ENCODE results near the gene CCDC174. TPM values are rescaled to one million over a fixed set of nuclear protein-coding genes. Genes with fewer than 3 reads are reported as not detected.

Gene CCDC174
- total RNA-seq, 1 donor from 2014 or later = 32.4 TPM

GRCh38 chr3:14625443-14625842, 26.1 kb upstream of the CCDC174 start:
- peaks cover 24% of the 10 kb centered on the region for H3K27me3 Mint-ChIP-seq
- no peaks in the 10 kb centered on the region for H3K4me1 Mint-ChIP-seq
- no peak for TF ChIP-seq CTCF (IDR thresholded peaks at IDR 0.05)
- ATAC-seq (ENCODE audit: low read depth) (no peak), DNase-seq (no peak)
- H3K27ac Mint-ChIP-seq = no peak overlapping the region
- intact Hi-C loops (cut with micrococcal nuclease) = no loop called here
- CTCF ChIA-PET = interaction anchor here (1.6 kb wide), 1 partner anchor 9 kb away, joined by 6 read pairs; no protein-coding TSS in a partner anchor
- H3K9me3 Mint-ChIP-seq = peaks cover 2% of the 10 kb centered on the region
- H3K4me3 Mint-ChIP-seq = no peak overlapping the region
- POLR2A ChIA-PET = interaction anchor here (0.7 kb wide), 1 partner anchor 314 kb away, joined by 3 read pairs; no protein-coding TSS in a partner anchor
- H3K36me3 Mint-ChIP-seq (ENCODE audit: low read depth) = no peaks in the 10 kb centered on the region

GRCh38 chr3:14627815-14628214, 23.7 kb upstream of the CCDC174 start:
- CTCF ChIA-PET = no interaction called here
- H3K4me1 Mint-ChIP-seq = no peaks in the 10 kb centered on the region
- intact Hi-C loops (cut with micrococcal nuclease) = no loop called here
- POLR2A ChIA-PET = no interaction called here
- no peak overlapping the region for H3K4me3 Mint-ChIP-seq
- DNase-seq (no peak), ATAC-seq (ENCODE audit: low read depth) (no peak)
- no peaks in the 10 kb centered on the region for H3K36me3 Mint-ChIP-seq (ENCODE audit: low read depth)
- H3K9me3 Mint-ChIP-seq = peaks cover 2% of the 10 kb centered on the region
- TF ChIP-seq CTCF (IDR thresholded peaks at IDR 0.05) = no peak
- no peak overlapping the region for H3K27ac Mint-ChIP-seq
- peaks cover 28% of the 10 kb centered on the region for H3K27me3 Mint-ChIP-seq

GRCh38 chr3:14628406-14628805, 23.2 kb upstream of the CCDC174 start:
- no peak overlapping the region for H3K27ac Mint-ChIP-seq
- no peaks in the 10 kb centered on the region for H3K4me1 Mint-ChIP-seq
- DNase-seq (no peak), ATAC-seq (ENCODE audit: low read depth) (no peak)
- ChIA-PET CTCF (no interaction called here), POLR2A (no interaction called here)
- peaks cover 2% of the 10 kb centered on the region for H3K9me3 Mint-ChIP-seq
- intact Hi-C loops (cut with micrococcal nuclease) = no loop called here
- no peak for TF ChIP-seq CTCF (IDR thresholded peaks at IDR 0.05)
- H3K4me3 Mint-ChIP-seq = no peak overlapping the region
- H3K27me3 Mint-ChIP-seq = peaks cover 29% of the 10 kb centered on the region
- H3K36me3 Mint-ChIP-seq (ENCODE audit: low read depth) = no peaks in the 10 kb centered on the region

- DNase-seq = no peak
- intact Hi-C loops (cut with micrococcal nuclease) = no loop called here
- Mint-ChIP-seq H3K9me3 (peaks cover 2% of the 10 kb centered on the region), H3K4me1 (no peaks in the 10 kb centered on the region), H3K4me3 (no peak overlapping the region), H3K36me3 (ENCODE audit: low read depth) (no peaks in the 10 kb centered on the region), H3K27me3 (peaks cover 47% of the 10 kb centered on the region), H3K27ac (no peak overlapping the region)
- ATAC-seq (ENCODE audit: low read depth) = no peak
- CTCF ChIA-PET = interaction anchor here (2.5 kb wide), 1 partner anchor 291 kb away, joined by 9 read pairs; no protein-coding TSS in a partner anchor
- POLR2A ChIA-PET = no interaction called here
- no peak for TF ChIP-seq CTCF (IDR thresholded peaks at IDR 0.05)
Observed at GRCh38 chr3:14630404-14631100, 21.0 kb upstream of the CCDC174 start.

- CTCF ChIA-PET = interaction anchor here (2.5 kb wide), 1 partner anchor 290 kb away, joined by 9 read pairs; no protein-coding TSS in a partner anchor
- Mint-ChIP-seq H3K4me3 (no peak overlapping the region), H3K4me1 (no peaks in the 10 kb centered on the region), H3K36me3 (ENCODE audit: low read depth) (no peaks in the 10 kb centered on the region), H3K9me3 (peaks cover 2% of the 10 kb centered on the region), H3K27ac (no peak overlapping the region), H3K27me3 (peaks cover 50% of the 10 kb centered on the region)
- DNase-seq (no peak), ATAC-seq (ENCODE audit: low read depth) (no peak)
- TF ChIP-seq CTCF (IDR thresholded peaks at IDR 0.05) = no peak
- POLR2A ChIA-PET = no interaction called here
- intact Hi-C loops (cut with micrococcal nuclease) = no loop called here
Observed at GRCh38 chr3:14631101-14631497, 20.5 kb upstream of the CCDC174 start.

Data from activated B cell treated with CpG ODN at 0.5 μM for 24 hours (primary cell).